KOPT-K1 (cell line): ENCODE measurements around the gene CGB3.

Experiments
- H3K27ac ChIP-seq: fragments of 200-600 bp; sonication (generic); 2 replicates; pipeline ENCODE4 v1.5.1; 2016; ENCODE audit warnings: antibody characterized with exemption, mild to moderate bottlenecking, low read depth, low read length; ENCODE audit not compliant: poor library complexity, severe bottlenecking
- H3K36me3 ChIP-seq: fragments of 200-600 bp; sonication (generic); 2 replicates; pipeline ENCODE4 v1.5.1; 2017; ENCODE audit warnings: antibody characterized with exemption, mild to moderate bottlenecking, low read length, moderate library complexity; ENCODE audit not compliant: insufficient read depth
- H3K9me3 ChIP-seq: fragments of 200-600 bp; sonication (generic); 2 replicates; pipeline ENCODE4 v1.5.1; 2017; ENCODE audit warnings: antibody characterized with exemption, low read length, mild to moderate bottlenecking; ENCODE audit not compliant: insufficient read depth, poor library complexity, severe bottlenecking

The CGB3 gene

DNA sequence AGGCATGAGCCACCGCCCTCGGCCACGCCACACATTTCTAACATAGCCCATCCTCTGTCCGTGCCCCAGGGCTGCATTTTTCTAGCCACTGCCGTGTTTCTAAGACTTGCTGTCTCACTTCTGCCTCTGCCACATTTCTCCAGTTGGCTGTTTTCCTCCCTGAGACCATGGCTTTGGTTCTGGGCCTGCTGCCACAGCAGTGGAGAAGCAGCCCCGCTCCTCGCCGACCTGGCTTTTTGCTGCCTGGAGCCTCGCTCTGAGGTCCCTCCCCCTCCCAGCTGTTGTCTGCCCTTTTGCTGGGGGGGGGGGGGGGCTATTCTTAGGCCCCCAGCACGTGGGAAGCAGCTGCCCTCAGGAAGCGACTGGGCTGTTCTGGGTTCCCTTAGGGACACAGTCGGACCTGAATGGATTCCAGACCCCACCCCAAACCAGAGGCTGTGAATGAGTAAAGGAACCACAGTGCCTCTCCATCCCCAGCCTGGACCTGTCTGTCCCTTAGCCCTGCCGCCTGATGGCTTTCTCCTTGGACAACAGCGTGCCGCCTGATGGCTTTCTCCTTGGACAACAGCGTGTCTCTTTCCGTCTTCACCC, 34.3 kb downstream of the CGB3 start:
- no peaks in the 10 kb centered on the region for H3K9me3 ChIP-seq
- no peak overlapping the region for H3K27ac ChIP-seq
- H3K36me3 ChIP-seq: peaks cover 34% of the 10 kb centered on the region; the same call in 1 of the 2 replicates

DNA sequence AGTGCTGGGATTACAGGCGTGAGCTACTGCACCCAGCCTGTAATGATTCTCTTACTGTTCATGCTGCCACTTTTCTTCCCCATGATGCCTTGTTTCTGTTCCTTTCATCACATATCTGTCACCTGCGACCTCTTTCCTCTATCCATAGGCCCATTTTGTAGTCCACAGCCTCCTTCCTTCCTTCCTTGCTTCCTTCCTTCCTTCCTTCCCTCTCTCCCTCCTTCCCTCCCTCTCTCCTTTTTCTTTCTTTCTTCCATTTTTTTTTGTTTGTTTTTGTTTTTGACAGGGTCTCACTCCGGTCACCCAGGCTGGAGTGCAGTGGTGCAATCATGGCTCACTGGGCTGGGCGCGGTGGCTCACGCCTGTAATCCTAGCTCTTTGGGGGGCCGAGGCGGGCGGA, 35.3 kb downstream of the CGB3 start:
- peaks cover 40% of the 10 kb centered on the region for H3K36me3 ChIP-seq
- no peak overlapping the region for H3K27ac ChIP-seq
- H3K9me3 ChIP-seq: no peaks in the 10 kb centered on the region

GRCh38 chr19:48988286-48988685, 35.8 kb downstream of the CGB3 start:
- Histone ChIP-seq H3K36me3 (peaks cover 44% of the 10 kb centered on the region), H3K9me3 (no peaks in the 10 kb centered on the region), H3K27ac (no peak overlapping the region)

- H3K27ac ChIP-seq: no peak overlapping the region
- H3K36me3 ChIP-seq: peaks cover 53% of the 10 kb centered on the region
- no peaks in the 10 kb centered on the region for H3K9me3 ChIP-seq
Measured at GRCh38 chr19:48987323-48987722, 36.8 kb downstream of the CGB3 start.

GRCh38 chr19:48986211-48986610, 37.9 kb downstream of the CGB3 start:
- H3K27ac ChIP-seq: no peak overlapping the region
- H3K36me3 ChIP-seq: peaks cover 62% of the 10 kb centered on the region
- no peaks in the 10 kb centered on the region for H3K9me3 ChIP-seq

DNA sequence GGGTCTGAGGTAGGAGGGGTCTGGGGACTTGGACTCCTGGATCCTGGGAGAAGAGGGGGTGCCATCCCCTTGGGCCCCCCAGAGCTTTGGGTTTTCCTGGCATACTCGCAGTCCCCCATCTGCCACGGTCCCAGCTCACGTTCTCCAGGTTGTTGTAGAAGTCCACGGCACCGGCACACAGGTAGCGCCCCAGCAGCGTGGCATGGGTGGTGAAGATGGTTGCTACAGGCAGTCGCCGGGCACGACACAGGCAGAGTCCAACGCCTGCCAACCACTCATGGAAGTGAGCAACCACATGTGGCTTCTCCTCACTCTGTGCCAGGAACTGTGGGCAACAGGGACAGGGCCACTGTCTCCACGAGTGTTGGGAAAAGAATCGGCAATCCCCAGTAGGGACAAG, 38.4 kb downstream of the CGB3 start:
- H3K9me3 ChIP-seq: no peaks in the 10 kb centered on the region
- peaks cover 59% of the 10 kb centered on the region for H3K36me3 ChIP-seq
- no peak overlapping the region for H3K27ac ChIP-seq

DNA sequence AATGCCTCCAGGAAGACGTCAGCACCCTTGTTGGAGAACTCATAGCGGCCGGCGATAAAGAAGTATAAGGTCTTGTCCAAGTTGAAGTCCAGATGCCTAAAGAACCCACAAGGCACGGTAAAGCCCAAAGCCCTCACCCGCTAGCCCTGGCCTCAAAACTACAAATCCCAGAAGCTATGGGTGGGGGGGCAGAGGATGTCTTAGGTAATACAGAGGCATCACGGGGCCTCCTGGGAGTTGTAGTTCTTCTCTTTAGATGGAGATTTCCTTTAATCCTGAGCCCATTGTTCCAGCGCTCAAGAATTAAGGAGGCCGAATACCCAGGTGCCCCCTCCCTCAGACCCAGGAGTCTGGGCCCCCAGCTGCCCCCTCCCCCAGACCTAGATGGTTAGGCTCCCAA, 41.9 kb downstream of the CGB3 start:
- H3K9me3 ChIP-seq: no peaks in the 10 kb centered on the region
- H3K36me3 ChIP-seq: peaks cover 53% of the 10 kb centered on the region
- H3K27ac ChIP-seq: no peak overlapping the region

GRCh38 chr19:48977061-48977460, 47.1 kb downstream of the CGB3 start:
- no peaks in the 10 kb centered on the region for H3K9me3 ChIP-seq
- peaks cover 35% of the 10 kb centered on the region; the same call in 1 of the 2 replicates for H3K36me3 ChIP-seq
- no peak overlapping the region for H3K27ac ChIP-seq

DNA sequence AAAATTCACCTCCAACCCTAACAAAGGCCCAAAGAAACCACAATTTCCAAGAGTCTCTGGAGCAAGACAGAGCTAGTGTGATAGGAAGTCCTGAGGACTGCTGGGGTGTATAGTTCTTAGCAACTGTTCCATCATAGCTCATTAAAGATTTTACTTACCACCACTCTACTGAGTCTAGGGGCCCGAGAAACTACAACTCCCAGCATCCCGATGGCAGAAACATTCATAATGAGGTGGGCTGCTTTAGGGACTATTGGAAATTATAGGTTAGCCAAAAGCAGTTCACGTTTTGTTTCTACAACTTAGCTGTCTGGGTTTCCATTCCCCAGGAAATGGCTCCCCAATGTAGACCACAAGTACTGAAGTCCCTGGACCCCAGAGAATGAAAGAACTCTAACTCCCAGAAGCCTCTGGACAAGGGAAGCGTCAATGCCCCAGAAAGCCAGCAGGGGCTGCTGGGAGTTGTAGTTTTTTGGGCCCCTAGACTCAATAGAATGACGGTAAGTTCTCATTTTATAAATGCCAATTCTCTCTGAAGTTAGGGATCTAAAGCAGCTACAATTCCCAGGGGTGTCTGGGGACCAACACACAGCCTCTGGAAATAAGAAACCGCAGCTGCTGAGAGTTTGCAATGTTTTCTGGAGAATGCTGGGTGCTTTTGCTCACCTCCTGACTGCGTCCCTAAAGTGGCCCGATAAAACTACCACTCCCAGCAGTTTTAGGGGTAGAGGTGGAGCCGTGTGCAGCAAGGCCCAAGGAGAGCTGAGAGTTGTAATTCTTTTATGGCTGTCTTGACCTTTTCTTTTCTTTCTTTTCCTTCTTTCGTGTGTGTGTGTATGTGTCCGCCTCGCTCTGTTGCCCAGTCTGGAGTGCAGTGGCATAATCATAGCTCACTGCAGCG, 47.9 kb downstream of the CGB3 start:
- H3K27ac ChIP-seq: no peak overlapping the region
- H3K9me3 ChIP-seq: no peaks in the 10 kb centered on the region
- H3K36me3 ChIP-seq: peaks cover 28% of the 10 kb centered on the region; the same call in 1 of the 2 replicates
